Caco-2 (cell line): Measurements from ENCODE around the gene MOGAT1. TPM values are rescaled to one million over a fixed set of nuclear protein-coding genes. Genes with fewer than 3 reads are reported as not detected.

Source experiments
- BruUV-seq: library from RNA; stranded (reverse); fragments of 400-500 nt; replicated peaks from 2 replicates; lab custom pipeline; 2021; lab: Mats Ljungman, UMichigan
- CTCF ChIA-PET: fragments of 300-600 bp; sonication (Branson Sonifier 250); formaldehyde crosslinking; loops from one replicate; lab custom pipeline; 2022; ENCODE audit warnings: antibody characterized with exemption; lab: Charles Lee
- POLR2A ChIA-PET: fragments of 300-600 bp; sonication (Branson Sonifier 250); formaldehyde crosslinking; loops from one replicate; lab custom pipeline; 2022; ENCODE audit warnings: antibody characterized with exemption; lab: Charles Lee
- DNase-seq, 2 experiments: peaks; one replicate each; pipeline versions ENCODE4 v3.0.0 to v3.0.0-alpha.2; 2020 to 2022
- H3K27me3 ChIP-seq: replicated peaks from 2 replicates; pipeline ENCODE4 v1.6.0; 2011; ENCODE audit warnings: low read length; ENCODE audit not compliant: control insufficient read depth, insufficient read depth
- H3K36me3 ChIP-seq: 2 replicates; pipeline ENCODE4 v1.5.1; 2011; ENCODE audit warnings: low read length; ENCODE audit not compliant: control insufficient read depth, insufficient read depth
- H3K4me1 ChIP-seq: fragments of 250-450 bp; sonication (Bioruptor Pico); 2 replicates; pipeline ENCODE4 v1.5.1; 2020; ENCODE audit warnings: mild to moderate bottlenecking
- H3K4me3 ChIP-seq: 2 replicates; pipeline ENCODE4 v1.5.1; 2011; ENCODE audit warnings: low read depth, mild to moderate bottlenecking, control low read depth, low read length
- H3K9me3 ChIP-seq: fragments of 250-450 bp; sonication (Bioruptor Pico); 2 replicates; pipeline ENCODE4 v1.5.1; 2020; ENCODE audit warnings: mild to moderate bottlenecking, moderate library complexity
- H3K27ac Mint-ChIP-seq: one replicate; pipeline ENCODE4 v1.8.0; 2022; ENCODE audit warnings: mixed read lengths; ENCODE audit not compliant: unreplicated experiment
- H3K27me3 Mint-ChIP-seq: one replicate; pipeline ENCODE4 v1.8.0; 2022; ENCODE audit warnings: mixed read lengths; ENCODE audit not compliant: insufficient read depth, unreplicated experiment
- H3K36me3 Mint-ChIP-seq: one replicate; pipeline ENCODE4 v1.8.0; 2022; ENCODE audit warnings: mild to moderate bottlenecking, mixed read lengths; ENCODE audit not compliant: insufficient read depth, unreplicated experiment
- H3K4me1 Mint-ChIP-seq: one replicate; pipeline ENCODE4 v1.8.0; 2022; ENCODE audit warnings: low read depth, mixed read lengths; ENCODE audit not compliant: unreplicated experiment
- H3K4me3 Mint-ChIP-seq: one replicate; pipeline ENCODE4 v1.8.0; 2022; ENCODE audit warnings: mild to moderate bottlenecking, moderate library complexity, mixed read lengths; ENCODE audit not compliant: unreplicated experiment
- H3K9me3 Mint-ChIP-seq: one replicate; pipeline ENCODE4 v1.8.0; 2022; ENCODE audit warnings: mixed read lengths; ENCODE audit not compliant: unreplicated experiment
- CTCF ChIP-seq, 2 experiments: fragments of 200-600 bp in 1 of 2; IDR thresholded peaks; 1 replicate in 1 of 2; 2 replicates in 1 of 2; pipeline versions ENCODE4 v1.5.1 to v1.8.0; 2011 to 2022; ENCODE audit warnings: antibody characterized with exemption in 1 of 2, control low read depth in 1 of 2, inconsistent platforms in 1 of 2, low read depth in 1 of 2, low read length in 1 of 2, mild to moderate bottlenecking in 1 of 2, moderate library complexity in 1 of 2; ENCODE audit not compliant: insufficient read depth in 1 of 2, severe bottlenecking in 1 of 2, unreplicated experiment in 1 of 2
- intact Hi-C: fragments of 100-400 bp; cut with micrococcal nuclease; formaldehyde crosslinking; loops from one replicate; pipeline ENCODE4 v1.10.0; 2022; ENCODE audit not compliant: unreplicated experiment
- total RNA-seq: library from RNA; stranded (reverse); gene quantifications from 2 replicates; pipeline ENCODE4 v1.2.3, GENCODE V29; 2022

Gene MOGAT1
- total RNA-seq, 1 experiment from 2014 or later: not detected

GRCh38 chr2:222656526-222657446, 14.7 kb upstream of the MOGAT1 start:
- DNase-seq: no peak
- ChIA-PET POLR2A (interaction anchor here (0.6 kb wide), 1 partner anchor 14 kb away, joined by 3 read pairs; no protein-coding TSS in a partner anchor), CTCF (no interaction called here)
- TF ChIP-seq CTCF (IDR thresholded peaks at IDR 0.05; ENCODE audit: insufficient read depth in 1 of 2, low read depth in 1 of 2, low read length in 1 of 2, severe bottlenecking in 1 of 2, unreplicated experiment in 1 of 2): no peak
- Histone ChIP-seq H3K27me3 (no peaks in the 10 kb centered on the region), H3K4me1 (peaks cover 5% of the 10 kb centered on the region; the same call in 1 of the 2 replicates), H3K4me3 (peak overlapping the region; percentile 96), H3K9me3 (no peaks in the 10 kb centered on the region), H3K36me3 (no peaks in the 10 kb centered on the region)
- peaks cover 13% of the 10 kb centered on the region for H3K4me1 Mint-ChIP-seq
- no peaks in the 10 kb centered on the region for H3K9me3 Mint-ChIP-seq
- peaks cover 18% of the 10 kb centered on the region for H3K36me3 Mint-ChIP-seq
- H3K4me3 Mint-ChIP-seq: peak overlapping the region; percentile 92
- BruUV-seq: TSS peak; percentile 94
- intact Hi-C loops: loop anchor here (1.0 kb wide), 3 partner anchors 15 to 1181 kb away; partner anchors contain the start of genes AP1S3 and MOGAT1
- H3K27me3 Mint-ChIP-seq: no peaks in the 10 kb centered on the region
- H3K27ac Mint-ChIP-seq: peak overlapping the region; percentile 95

- H3K27me3 ChIP-seq: no peaks in the 10 kb centered on the region
- ChIA-PET CTCF (no interaction called here), POLR2A (interaction anchor here (0.6 kb wide), 2 partner anchors 27 to 1248 kb away, joined by 6 to 8 read pairs; no protein-coding TSS in a partner anchor)
- H3K9me3 Mint-ChIP-seq: no peaks in the 10 kb centered on the region
- H3K4me3 Mint-ChIP-seq: no peak overlapping the region
- no peaks in the 10 kb centered on the region for H3K36me3 Mint-ChIP-seq
- BruUV-seq: no TSS peak
- H3K9me3 ChIP-seq: no peaks in the 10 kb centered on the region
- H3K4me1 ChIP-seq: no peaks in the 10 kb centered on the region
- no peak overlapping the region for H3K4me3 ChIP-seq
- TF ChIP-seq CTCF (IDR thresholded peaks at IDR 0.05; ENCODE audit: insufficient read depth in 1 of 2, low read depth in 1 of 2, low read length in 1 of 2, severe bottlenecking in 1 of 2, unreplicated experiment in 1 of 2): no peak
- no peaks in the 10 kb centered on the region for H3K4me1 Mint-ChIP-seq
- intact Hi-C loops: no loop called here
- no peak overlapping the region for H3K27ac Mint-ChIP-seq
- no peaks in the 10 kb centered on the region for H3K36me3 ChIP-seq
- peaks cover 2% of the 10 kb centered on the region for H3K27me3 Mint-ChIP-seq
- DNase-seq: no peak
Measured at GRCh38 chr2:222663479-222663878, 8.0 kb upstream of the MOGAT1 start.

- Mint-ChIP-seq H3K9me3 (no peaks in the 10 kb centered on the region), H3K27ac (no peak overlapping the region), H3K4me3 (no peak overlapping the region), H3K4me1 (peaks cover 12% of the 10 kb centered on the region), H3K27me3 (peaks cover 2% of the 10 kb centered on the region), H3K36me3 (no peaks in the 10 kb centered on the region)
- no peak for DNase-seq
- Histone ChIP-seq H3K9me3 (no peaks in the 10 kb centered on the region), H3K27me3 (no peaks in the 10 kb centered on the region), H3K36me3 (no peaks in the 10 kb centered on the region), H3K4me3 (no peak overlapping the region), H3K4me1 (peaks cover 10% of the 10 kb centered on the region)
- no peak for TF ChIP-seq CTCF (IDR thresholded peaks at IDR 0.05; ENCODE audit: insufficient read depth in 1 of 2, low read depth in 1 of 2, low read length in 1 of 2, severe bottlenecking in 1 of 2, unreplicated experiment in 1 of 2)
- ChIA-PET CTCF (interaction anchor here (1.0 kb wide), 1 partner anchor 270 kb away, joined by 3 read pairs; no protein-coding TSS in a partner anchor), POLR2A (no interaction called here)
- BruUV-seq: no TSS peak
- intact Hi-C loops: no loop called here
Measured at GRCh38 chr2:222668494-222669154, 2.8 kb upstream of the MOGAT1 start.
